Aorta (tissue), 5 donors: ENCODE results near the gene ATP6V1G1. TPM values are rescaled to one million over a fixed set of nuclear protein-coding genes. Genes with fewer than 3 reads are reported as not detected.
"Not testable (repeated sequence)": the region's sequence is repeated elsewhere in the genome, so short reads cannot be mapped to it uniquely, and the experiment has no call there.

Experiments used
- ATAC-seq: fragments of 200-7000 bp; cut with Tn5 transposase; one replicate; pipeline ENCODE4 v1.9.1; 2022; ENCODE audit warnings: moderate library complexity; ENCODE audit not compliant: low FRiP score
- DNase-seq, 2 donors: peaks; one replicate each; pipeline ENCODE4 v3.0.0-alpha.2; 2020
- H3K27ac ChIP-seq, 2 donors: one replicate each; pipeline ENCODE4 v1.5.1; 2013; ENCODE audit warnings: low read length in 2 of 2, mild to moderate bottlenecking in 2 of 2, moderate library complexity in 2 of 2, control low read depth in 1 of 2, inconsistent platforms in 1 of 2, low read depth in 1 of 2
- H3K27me3 ChIP-seq, 2 donors: one replicate each; pipeline ENCODE4 v1.6.1; 2013; ENCODE audit warnings: control low read depth in 1 of 2, low read length in 1 of 2, mild to moderate bottlenecking in 1 of 2, moderate library complexity in 1 of 2; ENCODE audit not compliant: insufficient read depth in 2 of 2, control insufficient read depth in 1 of 2
- H3K36me3 ChIP-seq, 2 donors: one replicate each; pipeline ENCODE4 v1.6.1; 2013; ENCODE audit warnings: control low read depth in 1 of 2, low read length in 1 of 2, mild to moderate bottlenecking in 1 of 2; ENCODE audit not compliant: insufficient read depth in 2 of 2, control insufficient read depth in 1 of 2
- H3K4me1 ChIP-seq, 2 donors: one replicate each; pipeline ENCODE4 v1.6.1; 2013; ENCODE audit warnings: low read length in 2 of 2, control low read depth in 1 of 2, mild to moderate bottlenecking in 1 of 2, moderate library complexity in 1 of 2; ENCODE audit not compliant: insufficient read depth in 2 of 2, control insufficient read depth in 1 of 2
- H3K4me3 ChIP-seq, 2 donors: one replicate each; pipeline ENCODE4 v1.5.1; 2013; ENCODE audit warnings: low read length in 2 of 2, control low read depth in 1 of 2, mild to moderate bottlenecking in 1 of 2
- H3K9me3 ChIP-seq: one replicate; pipeline ENCODE4 v1.6.1; 2013; ENCODE audit warnings: mild to moderate bottlenecking, low read length; ENCODE audit not compliant: control insufficient read depth
- WGBS, 2 donors: extraction: QIAGEN DNeasy Blood & Tissue Kit; methylation state at CpG; one replicate each; pipeline ENCODE4 v1.1.7; 2013; 5-methylcytosine and 5-hydroxymethylcytosine counted together
- intact Hi-C, 2 donors: fragments of 100-400 bp; cut with DNase I; formaldehyde crosslinking; loops; one replicate each; pipeline versions ENCODE4 v1.14.2 to v1.15.0; 2022
- polyA plus RNA-seq, 2 donors: library from polyadenylated mRNA; stranded (reverse); fragments of 200-250 nt; gene quantifications; one replicate each; pipeline ENCODE4 v1.2.3, GENCODE V29; 2013
- total RNA-seq, 2 donors: library from RNA; stranded (reverse); fragmentation: NEBNext Ultra II Directional; extraction: Animal tissue kit (Norgen Biotek cat#: 25700); gene quantifications; one replicate each; pipeline ENCODE4 v1.2.1, GENCODE V29; 2021
- donor health status: healthy with polysubstance abuse.
- donor health status: Bipolar disorder and iron deficiency.
- donor health status: DM: no; HTN: no; CAD: no.
- donor health status: DM: no; HTN: no; CAD: no.
- donor health status: DM: yes; HTN: yes; CAD: no.

ATP6V1G1 gene
- total and polyA plus RNA-seq, 4 donors, result 55.8 to 166 (median 83.6) TPM

DNA sequence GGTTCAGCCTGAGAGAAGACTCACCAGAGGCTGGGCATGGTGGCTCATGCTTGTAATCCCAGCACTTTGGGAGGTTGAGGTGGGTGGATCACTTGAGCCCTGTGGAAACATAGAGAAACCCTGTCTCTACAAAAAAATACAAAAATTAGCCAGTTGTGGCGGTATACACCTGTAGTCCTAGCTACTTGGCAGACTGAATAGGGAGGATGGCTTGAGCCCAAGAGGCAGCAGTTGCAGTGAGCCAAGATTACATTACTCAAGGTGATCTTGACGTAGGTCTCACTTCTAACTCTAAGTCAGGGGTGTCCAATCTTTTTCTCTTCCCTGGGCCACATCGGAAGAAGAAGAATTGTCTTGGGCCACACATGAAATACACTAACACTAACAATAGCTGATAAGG is 16.2 kb upstream of the ATP6V1G1 start:
- WGBS, 2 donors, result 58 to 70% methylated on average over 3 of the region's 3 CpGs
- H3K27me3 ChIP-seq, result no peaks in the 10 kb centered on the region
- no peak for DNase-seq
- H3K27ac ChIP-seq, result no peak overlapping the region
- H3K9me3 ChIP-seq, result no peaks in the 10 kb centered on the region
- intact Hi-C loops, result no loop called here
- no peaks in the 10 kb centered on the region for H3K4me1 ChIP-seq
- no peak for ATAC-seq
- no peaks in the 10 kb centered on the region for H3K36me3 ChIP-seq
- H3K4me3 ChIP-seq, result no peak overlapping the region

- Histone ChIP-seq H3K4me3 (no peak overlapping the region), H3K36me3 (no peaks in the 10 kb centered on the region), H3K4me1 (no peaks in the 10 kb centered on the region), H3K27me3 (no peaks in the 10 kb centered on the region), H3K9me3 (no peaks in the 10 kb centered on the region), H3K27ac (no peak overlapping the region)
- no peak for ATAC-seq
- intact Hi-C loops, result no loop called here
- no peak for DNase-seq
- WGBS, 2 donors, result 77 to 81% methylated on average over 6 of the region's 6 CpGs
Observed at GRCh38 chr9:114572199-114572598, 15.4 kb upstream of the ATP6V1G1 start.

DNA sequence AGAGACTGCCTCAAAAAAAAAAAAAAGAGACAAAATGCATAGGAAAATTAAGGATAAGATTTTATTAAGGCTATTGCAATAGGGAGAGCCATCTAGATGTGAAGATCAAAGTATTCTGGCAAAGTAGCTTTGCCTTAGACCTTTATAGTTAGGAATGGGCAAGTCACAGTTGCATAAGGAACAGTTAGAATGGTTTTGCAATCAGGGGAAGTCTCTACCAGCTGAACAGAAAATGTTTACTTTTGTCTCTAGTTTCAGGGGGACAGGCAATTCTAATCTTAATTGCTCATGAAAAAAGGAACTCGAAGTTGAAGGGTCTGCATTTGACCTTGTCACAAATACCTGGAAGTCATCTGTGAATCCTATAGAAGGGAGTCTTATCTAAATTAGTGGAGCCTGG is 13.1 kb upstream of the ATP6V1G1 start:
- H3K9me3 ChIP-seq, result no peaks in the 10 kb centered on the region
- H3K4me1 ChIP-seq, result no peaks in the 10 kb centered on the region
- WGBS, 2 donors, result 33 to 35% methylated on average over 1 of the region's 1 CpG
- H3K27ac ChIP-seq, result no peak overlapping the region
- intact Hi-C loops, result no loop called here
- H3K36me3 ChIP-seq, result no peaks in the 10 kb centered on the region
- no peak overlapping the region for H3K4me3 ChIP-seq
- DNase-seq (no peak), ATAC-seq (no peak)
- H3K27me3 ChIP-seq, result no peaks in the 10 kb centered on the region

DNA sequence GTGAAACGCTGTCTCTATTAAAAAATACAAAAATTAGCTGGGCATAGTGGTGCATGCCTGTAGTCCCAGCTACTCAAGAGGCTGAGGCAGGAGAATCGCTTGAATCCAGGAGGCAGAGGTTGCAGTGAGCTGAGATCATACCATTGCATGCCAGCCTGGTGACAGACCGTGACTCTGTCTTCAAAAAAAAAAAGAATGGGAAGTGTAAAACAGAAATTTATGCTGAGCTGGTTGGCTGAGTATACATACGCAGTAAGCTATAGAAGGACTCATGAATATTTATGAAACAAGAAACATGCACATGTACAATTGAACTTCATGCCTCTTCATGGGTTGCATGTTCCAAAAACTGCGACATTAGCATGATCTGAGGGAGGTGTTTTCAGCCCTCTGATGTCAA is 10.8 kb upstream of the ATP6V1G1 start:
- DNase-seq, H3K9me3 ChIP-seq, intact Hi-C loops, H3K27me3 ChIP-seq, H3K4me3 ChIP-seq, H3K36me3 ChIP-seq, H3K27ac ChIP-seq, H3K4me1 ChIP-seq, ATAC-seq: not testable (repeated sequence)
- WGBS, 2 donors, result 64 to 71% methylated on average over 5 of the region's 5 CpGs

- ATAC-seq, H3K4me3 ChIP-seq, H3K9me3 ChIP-seq, DNase-seq, H3K27ac ChIP-seq, H3K27me3 ChIP-seq, H3K4me1 ChIP-seq, H3K36me3 ChIP-seq, intact Hi-C loops: not testable (repeated sequence)
- WGBS, 2 donors, result 73 to 85% methylated on average over 5 of the region's 5 CpGs
Observed at GRCh38 chr9:114578134-114578533, 9.4 kb upstream of the ATP6V1G1 start.

DNA sequence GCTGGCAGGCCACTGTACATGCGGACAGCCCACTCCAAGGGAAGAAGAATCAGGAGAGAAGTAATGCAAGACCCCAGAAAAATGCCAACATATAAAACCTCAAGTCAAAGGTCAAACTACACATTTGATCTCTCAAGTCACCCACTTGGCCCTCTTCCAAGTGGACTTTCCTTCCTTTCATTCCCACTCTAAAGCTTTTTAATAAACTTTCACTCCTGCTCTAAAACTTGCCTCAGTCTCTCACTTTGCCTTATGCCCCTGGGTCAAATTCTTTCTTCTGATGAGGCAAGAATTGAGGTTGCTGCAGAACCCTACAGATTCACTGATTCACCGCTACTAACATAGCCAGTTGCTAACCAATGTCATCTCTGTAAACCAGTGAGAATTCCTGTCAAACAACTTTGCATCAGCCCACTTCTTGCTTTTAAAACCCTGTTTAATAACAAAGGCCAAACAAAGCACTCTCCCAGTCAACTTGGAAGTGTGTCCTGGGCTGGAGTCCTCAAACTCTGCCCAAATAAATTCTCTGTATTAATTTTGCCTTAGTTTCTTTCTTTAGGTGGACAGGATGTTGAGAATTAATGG is 6.9 kb upstream of the ATP6V1G1 start:
- intact Hi-C loops, result loop anchor here in 1 of 2 donors (10.0 kb wide), 1 partner anchor 176 kb away; no protein-coding TSS in a partner anchor
- ATAC-seq (no peak), DNase-seq (no peak)
- WGBS, 2 donors, result 95 to 96% methylated on average over 2 of the region's 2 CpGs
- H3K4me1 ChIP-seq, result no peaks in the 10 kb centered on the region
- no peaks in the 10 kb centered on the region for H3K36me3 ChIP-seq
- no peak overlapping the region for H3K4me3 ChIP-seq
- H3K27ac ChIP-seq, result no peak overlapping the region
- no peaks in the 10 kb centered on the region for H3K9me3 ChIP-seq
- H3K27me3 ChIP-seq, result no peaks in the 10 kb centered on the region

DNA sequence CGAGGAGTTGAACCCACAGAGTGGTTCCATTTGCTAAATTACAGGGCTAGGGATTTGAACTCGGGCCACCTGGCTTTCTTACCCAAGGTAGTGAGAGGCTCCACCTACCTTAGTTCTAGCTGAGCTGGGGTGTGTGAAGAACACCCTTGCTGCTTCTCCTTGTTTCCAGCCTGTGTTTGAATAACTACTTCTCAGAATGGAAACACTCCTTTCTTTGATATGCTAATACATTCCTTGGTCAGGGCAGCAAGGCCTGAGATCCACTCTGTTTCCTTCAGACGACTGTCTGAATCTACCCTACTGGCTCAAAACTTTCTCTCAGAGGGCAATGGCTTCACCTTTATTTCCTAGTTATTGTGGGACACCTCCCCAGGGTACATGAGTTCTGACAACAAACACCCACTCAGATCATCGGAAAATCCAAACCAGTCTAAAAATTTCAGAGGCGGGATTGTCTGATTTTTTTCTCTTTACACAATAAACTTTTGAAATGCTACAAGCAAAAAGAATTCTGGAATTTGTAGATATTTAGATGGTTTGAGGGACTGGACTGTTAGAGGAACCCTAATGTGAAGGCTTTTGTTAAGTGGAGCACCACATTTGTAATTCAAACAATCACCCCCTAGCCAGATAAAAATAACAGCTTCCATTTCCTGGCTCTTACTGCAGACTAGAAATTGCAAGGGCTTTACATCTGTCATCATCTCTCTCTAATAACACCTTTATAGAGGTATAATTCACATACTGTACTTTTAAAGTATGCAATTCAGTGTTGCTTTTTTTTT is 4.0 kb upstream of the ATP6V1G1 start:
- no peak for ATAC-seq
- intact Hi-C loops, result loop anchor here in 1 of 2 donors (10.0 kb wide), 1 partner anchor 179 kb away; no protein-coding TSS in a partner anchor
- WGBS, 2 donors, result 47 to 51% methylated on average over 5 of the region's 5 CpGs
- Histone ChIP-seq H3K27me3 (no peaks in the 10 kb centered on the region), H3K27ac (no peak overlapping the region), H3K4me1 (no peaks in the 10 kb centered on the region), H3K36me3 (no peaks in the 10 kb centered on the region), H3K4me3 (no peak overlapping the region), H3K9me3 (no peaks in the 10 kb centered on the region)
- no peak for DNase-seq

- Histone ChIP-seq H3K4me3 (peak overlapping the region; percentile 63 to 64), H3K27ac (peak overlapping the region in 1 of 2 donors; percentile 73)
- ATAC-seq, result no peak
Observed at GRCh38 chr9:114588210-114588609, 641 bp downstream of the ATP6V1G1 start.

More at GRCh38 chr9:114588210-114588609, 641 bp downstream of the ATP6V1G1 start:
- Histone ChIP-seq H3K36me3 (no peaks in the 10 kb centered on the region), H3K27me3 (no peaks in the 10 kb centered on the region), H3K4me1 (peaks cover 0 to 2% of the 10 kb centered on the region in 2 donors), H3K9me3 (no peaks in the 10 kb centered on the region)
- intact Hi-C loops, result loop anchor here in 1 of 2 donors (10.0 kb wide), 1 partner anchor 183 kb away; no protein-coding TSS in a partner anchor
- WGBS, 2 donors, result 1% methylated on average over 12 of the region's 12 CpGs
- no peak for DNase-seq
